ENCODE results near the gene PATL2.
"Not testable (repeated sequence)": the region's sequence is repeated elsewhere in the genome, so short reads cannot be mapped to it uniquely, and the experiment has no call there.

The PATL2 gene

DNA sequence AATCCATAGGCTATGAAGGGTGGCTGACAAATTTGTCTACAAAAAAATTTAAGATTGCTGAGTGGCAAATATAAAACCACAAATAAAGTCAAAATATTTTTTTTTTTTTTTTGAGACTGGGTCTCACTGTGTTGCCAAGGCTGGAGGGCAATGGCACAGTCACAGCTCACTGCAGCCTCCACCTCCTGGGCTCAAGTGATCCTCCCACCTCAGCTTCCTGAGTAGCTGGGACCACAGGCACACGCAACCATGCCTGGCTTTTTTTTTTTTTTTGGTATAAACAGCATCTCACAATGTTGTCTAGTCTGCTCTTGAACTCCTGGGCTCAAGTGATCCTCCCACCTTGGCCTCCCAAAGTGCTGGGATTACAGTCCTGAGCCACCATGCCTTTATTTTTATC lies 20.9 kb downstream of the PATL2 start:
- DNase-seq: peak; percentile 50 to 56

DNA sequence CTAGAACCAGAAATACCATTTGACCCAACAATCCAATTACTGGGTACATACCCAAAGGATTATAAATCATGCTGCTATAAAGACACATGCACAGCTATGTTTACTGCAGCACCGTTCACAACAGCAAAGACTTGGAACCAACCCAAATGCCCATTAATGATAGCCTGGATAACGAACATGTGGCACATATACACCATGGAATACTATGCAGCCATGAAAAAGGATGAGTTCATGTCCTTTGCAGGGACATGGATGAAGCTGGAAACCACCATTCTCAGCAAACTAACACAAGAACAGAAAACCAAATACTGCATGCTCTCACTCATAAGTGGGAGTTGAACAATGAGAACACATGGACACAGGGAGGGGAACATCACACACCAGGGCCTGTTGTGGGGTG lies 21.8 kb downstream of the PATL2 start:
- DNase-seq: not testable (repeated sequence)

DNA sequence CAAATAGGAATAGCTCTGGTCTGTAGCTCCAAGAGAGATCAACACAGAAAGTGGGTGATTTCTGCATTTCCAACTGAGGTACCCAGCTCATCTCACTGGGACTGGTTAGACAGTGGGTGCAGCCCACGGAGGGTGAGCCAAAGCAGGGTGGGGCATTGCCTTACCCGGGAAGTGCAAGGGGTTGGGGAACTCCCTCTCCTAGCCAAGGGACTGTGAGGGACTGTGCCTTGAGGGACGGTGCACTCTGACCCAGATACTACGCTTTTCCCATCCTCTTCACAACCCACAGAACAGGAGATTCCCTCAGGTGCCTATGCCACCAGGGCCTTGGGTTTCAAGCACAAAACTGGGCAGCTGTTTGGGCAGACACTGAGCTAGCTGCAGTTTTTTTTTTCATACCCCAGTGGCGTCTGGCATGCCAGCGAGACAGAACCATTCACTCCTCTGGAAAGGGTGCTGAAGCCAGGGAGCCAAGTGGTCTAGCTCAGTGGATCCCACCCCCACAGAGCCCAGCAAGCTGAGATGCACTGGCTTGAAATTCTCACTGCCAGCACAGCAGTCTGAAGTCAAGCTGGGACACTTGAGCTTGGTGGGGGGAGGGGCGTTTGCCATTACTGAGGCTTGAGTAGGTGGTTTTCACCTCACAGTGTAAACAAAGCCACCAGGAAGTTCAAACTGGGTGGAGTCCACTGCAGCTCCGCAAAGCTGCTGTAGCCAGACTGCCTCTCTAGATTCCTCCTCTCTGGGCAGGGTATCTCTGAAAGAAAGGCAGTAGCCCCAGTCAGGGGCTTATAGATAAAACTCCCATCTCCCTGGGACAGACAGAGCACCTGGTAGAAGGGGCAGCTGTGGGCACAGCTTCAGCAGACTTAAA lies 28.1 kb downstream of the PATL2 start:
- DNase-seq: peak; percentile 87 to 88

DNA sequence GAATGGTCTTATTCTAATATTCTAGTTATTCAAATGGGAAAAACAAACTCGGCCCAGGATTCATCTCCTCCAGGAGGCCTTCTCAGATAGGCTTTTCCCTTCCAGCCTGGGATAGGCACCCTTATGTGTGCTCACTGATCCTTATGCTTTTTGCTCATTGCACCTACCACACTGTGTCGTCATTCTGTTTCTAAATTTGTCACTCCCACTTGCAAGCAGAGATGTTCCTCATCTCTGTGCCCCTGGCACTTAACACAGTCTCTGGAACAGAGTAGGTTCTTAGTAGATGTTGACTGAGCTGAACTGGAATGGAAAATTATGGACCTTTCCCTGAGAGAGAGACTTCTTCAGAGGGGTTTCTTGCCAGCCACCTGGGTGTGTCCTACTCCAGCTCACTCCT lies 28.9 kb downstream of the PATL2 start:
- no peak for DNase-seq

DNA sequence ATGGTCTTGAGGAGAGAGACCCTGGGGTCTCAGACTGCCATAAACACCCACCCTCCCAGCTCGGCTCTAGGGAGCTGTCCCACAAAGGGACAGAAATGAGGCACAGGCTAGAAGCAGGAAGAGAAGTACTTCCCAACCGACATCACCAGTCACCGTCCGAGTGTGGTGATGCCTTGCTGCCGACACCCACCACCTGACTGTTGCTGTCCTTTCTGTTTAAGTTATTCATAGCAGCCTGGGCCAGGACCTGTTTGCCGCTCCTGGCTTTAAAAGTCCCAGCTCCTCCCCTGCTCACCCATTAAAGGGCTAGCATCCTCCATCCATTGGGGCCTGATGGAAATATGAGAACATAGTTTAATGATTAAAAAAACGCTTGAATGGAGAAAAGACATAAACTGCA lies 34.4 kb downstream of the PATL2 start:
- DNase-seq: peak; percentile 49 to 59

DNA sequence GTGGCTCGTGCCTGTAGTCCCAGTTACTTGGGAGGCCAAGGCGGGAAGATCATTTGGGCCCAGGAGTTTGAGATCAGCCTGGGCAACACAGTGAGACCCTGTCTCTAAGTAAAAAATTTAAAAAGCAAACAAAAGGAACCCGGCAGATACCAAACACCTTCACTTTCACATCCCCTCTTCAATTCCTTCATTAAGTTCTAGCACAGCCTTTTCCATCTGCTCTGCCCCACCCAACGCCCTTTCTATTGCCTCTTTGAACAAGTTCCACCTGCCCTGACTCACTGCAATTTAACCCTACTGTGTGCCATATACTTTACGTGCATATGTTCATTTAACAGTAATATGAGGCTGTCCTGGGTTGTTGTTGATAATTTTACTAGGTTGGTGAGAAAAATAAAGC lies 35.2 kb downstream of the PATL2 start:
- no peak for DNase-seq

DNA sequence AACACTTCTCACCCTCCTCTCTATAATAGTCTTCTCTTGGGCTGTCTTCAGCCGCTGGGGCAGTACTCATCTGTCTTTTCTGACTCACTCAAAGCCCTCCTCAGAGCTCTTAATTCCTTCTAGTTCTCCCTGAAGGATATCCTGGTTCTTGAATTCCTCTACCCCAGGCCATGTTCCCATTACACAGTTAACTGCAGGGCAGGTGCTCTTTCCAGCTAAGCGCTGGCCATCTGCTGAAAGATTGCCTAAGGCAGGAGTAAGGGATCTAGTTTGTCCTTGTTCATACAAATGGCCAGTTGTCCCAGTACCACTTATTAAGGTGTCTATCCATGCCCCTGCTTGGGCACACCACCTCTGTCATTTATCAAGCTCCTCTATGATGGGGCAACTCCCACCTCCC lies 37.5 kb downstream of the PATL2 start:
- no peak for DNase-seq

DNA sequence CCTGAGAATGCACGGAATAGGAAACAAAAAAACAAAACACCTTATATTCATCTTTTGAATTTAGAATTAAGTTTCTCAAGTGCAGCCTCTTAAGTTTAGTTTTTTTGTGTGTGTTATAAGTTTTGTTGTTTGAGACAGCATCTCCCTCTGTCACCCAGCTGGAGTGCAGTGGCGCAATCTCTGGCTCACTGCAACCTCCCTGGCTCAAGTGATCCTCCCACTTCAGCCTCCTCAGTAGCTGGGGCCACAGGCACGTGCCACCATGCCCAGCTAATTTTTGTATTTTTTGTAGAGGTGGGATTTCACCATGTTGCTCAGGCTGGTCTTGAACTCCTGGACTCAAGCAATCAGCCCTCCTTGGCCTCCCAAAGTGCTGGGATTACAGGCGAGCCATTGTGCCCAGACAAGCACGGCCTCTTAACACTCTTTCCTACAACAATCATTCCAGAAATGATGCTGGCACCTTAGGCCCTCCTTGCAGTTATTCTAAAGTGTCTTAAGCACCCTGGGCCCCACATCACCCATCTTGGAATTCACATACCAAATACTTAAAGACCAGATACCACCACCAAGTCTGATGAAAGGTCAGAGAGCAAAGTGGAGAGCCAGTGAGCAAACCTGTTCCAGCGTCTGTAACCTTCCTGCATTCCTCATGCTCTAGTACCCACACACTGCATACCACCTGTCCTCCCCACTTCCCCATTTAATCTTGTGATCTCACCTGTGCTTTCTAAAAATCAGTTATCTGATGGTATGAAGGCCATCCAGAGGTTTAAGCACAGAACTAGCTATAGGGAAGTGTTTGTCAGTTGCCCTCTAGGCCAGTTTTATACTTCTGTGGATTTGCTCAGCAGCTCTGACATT lies 40.8 kb downstream of the PATL2 start:
- no peak for DNase-seq

DNA sequence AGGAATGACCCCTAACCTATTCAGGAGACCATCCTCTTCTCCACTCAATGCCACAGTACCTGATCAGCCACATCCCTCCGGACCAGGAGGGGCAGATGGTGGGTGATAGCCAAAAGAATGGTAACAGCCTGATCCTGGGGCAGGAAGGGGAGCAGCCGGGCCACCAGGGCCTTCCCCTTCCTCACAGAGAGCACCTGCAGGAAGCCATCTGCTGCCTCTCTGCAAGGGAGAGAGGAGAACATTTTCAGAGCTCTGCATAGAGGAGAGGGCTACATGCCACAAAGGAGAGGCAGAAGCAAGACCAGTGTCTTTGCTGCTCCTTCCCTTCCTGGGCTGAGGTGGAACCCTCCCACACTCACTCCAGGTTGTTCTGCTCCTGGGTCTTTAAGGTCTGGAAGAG lies 42.2 kb downstream of the PATL2 start:
- no peak for DNase-seq

DNA sequence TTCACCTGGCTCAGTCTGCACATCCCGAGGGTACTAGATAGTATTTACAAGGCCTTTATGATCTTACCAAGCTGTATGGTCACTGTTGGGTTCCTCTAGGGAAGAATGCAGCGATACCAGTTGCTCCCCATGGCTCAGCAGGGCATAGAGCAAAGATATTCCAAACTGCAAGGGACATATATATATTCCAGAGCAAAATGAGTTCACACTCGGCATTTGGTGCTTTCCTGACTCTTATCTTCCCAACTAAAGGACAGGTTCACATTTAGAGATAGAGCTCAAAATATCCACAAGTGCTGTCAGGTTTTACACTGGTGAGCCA lies 44.1 kb downstream of the PATL2 start:
- no peak for DNase-seq

DNA sequence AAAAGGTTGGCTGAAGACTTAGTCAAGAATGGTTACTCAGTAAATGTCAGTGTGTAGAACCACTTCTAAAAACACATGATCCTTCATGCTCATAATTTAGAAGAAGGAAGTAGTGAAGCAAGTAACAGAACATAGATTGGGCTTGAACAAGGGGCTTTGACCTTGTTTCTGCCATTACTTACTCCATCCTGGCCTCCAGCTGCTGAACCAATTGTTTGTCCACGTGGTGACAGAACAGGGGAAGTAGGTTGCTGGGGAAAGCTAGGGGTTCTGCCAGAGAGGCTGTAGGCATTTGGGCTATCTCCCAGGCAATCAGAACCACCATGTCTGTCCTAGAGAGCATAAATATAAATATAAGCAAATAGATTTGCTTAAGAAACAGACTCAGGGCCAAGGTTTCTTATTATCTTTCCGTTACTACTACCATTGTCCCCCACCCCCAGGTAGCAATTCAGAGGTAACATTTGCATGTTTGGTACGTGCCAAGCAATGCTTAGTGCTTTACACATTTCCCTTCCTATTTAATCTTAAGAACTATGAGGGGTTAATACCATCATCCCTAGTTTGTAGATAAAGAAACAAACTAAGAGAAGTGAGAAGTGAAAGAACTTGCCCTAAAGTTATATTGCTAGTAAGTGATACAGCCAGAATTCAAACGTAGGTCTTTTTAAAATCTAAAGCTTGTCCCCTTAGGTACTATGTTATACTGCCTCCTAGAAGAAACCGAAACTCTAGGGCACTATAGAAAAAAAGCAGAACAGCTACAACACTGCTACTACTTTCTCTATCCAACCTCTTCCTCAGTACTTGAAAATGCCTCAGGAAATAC lies 44.7 kb downstream of the PATL2 start:
- DNase-seq: peak in 1 of 2 donors; percentile 65

DNA sequence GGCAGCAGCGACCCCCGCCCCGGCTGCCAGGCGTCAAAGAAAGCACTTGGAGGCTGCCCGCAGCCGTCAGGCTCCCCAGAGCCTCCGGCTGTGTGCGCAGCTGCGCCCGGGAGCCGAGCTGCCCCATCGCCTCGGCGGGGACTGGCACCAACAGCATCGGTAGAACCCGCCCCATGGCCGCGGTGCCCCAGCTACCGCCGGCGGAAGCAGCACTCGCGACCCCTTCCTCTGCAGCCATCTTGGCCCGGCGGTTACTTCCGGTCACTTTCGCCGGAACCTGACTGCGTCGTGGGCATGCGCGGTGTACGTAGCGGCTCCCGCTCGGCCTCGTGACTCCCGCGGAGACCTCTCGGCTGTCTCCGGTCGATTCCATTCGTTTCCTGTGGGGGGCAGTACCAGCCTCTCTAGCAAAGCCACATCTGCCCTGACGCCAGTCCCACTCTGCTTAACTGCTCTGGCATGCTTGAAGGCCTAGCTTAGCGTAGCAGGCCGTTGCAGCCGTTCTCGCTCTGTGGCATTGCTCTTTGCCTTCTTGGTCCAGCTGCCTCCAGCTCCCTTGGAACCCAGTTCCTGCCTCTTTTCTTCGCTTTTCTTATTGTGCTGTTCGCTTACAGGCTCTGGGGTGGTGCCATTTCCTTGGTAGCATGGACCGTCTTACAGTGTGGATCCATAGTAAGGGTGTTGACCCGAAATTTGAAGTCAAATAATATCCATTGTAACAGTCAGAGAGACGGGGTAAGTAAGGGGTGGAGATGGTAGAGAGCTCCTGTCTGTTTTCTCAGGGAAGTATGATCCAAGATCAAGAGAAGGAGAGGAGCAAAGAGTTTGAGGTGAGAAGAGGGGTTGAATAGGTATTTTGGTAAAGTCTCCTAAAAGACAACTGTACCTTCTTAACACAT lies 47.5 kb downstream of the PATL2 start, which contains the start of gene SPG11:
Gene SPG11 (minus strand): TSS at position 253 of the 899 bp plus-strand sequence. CDS start 15 bp downstream, at position 238.
- peak; percentile 99 for DNase-seq

DNA sequence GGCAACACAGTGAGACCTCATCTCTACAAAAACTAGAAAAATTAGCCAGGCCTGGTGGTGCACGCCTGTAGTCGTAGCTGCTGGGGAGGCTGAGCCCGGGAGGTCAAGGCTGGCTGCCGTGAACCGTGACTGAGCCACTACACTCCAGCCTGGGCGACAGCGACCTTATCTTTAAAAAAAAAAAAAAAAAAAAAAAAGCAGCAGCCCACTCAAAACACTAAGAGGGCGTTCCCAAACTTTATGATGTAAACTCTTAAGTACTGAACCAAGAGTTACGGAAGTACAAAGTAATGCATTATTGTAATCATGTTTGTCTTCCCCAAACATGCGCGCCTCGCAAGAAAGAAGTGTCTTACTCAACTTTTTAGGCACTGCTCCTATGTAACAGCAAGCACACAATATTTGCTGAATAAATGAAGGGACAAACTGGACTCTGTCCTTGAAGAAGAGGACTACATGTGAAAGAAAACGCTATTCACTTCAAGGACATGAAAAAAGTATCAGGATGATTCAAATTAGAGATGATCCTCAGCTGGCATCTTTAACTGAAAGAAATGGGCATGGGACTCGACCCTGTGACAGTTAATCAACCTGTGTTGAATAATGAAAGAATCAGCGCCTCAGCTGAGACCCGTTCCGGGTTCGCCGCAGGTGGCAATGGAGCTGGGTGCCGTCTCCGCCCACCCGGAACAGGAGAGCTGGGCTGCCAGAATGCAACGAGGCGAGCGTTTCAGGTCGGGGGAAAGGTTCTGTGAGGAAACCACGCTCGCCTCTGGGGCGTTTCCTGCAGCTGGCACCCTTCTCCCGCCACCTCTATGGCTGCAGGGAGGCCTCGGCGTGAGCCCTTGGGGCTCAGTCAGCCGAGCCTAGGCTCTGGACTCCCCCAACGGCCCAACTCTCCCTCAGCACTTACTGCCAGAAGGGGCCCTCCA lies 48.4 kb downstream of the PATL2 start:
- peak; percentile 88 to 89 for DNase-seq

DNA sequence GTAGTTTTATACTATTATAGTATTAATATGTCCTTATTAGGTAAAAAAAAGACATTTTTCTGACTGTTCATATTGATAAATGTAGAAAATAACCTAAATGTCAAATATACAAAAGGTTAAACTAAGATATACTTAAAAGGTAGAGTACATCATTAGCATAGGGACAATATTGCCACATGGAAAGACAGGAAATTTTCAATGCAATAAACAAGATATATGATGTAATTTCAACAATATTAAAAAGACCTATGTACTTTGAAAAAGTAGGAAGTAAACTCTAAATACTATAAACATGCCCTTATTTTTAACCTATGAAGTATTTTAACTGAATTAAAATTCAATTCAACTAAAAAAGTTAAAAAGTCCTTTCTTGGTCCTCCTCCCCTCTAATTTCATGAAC lies 49.5 kb downstream of the PATL2 start:
- DNase-seq: no peak

DNA sequence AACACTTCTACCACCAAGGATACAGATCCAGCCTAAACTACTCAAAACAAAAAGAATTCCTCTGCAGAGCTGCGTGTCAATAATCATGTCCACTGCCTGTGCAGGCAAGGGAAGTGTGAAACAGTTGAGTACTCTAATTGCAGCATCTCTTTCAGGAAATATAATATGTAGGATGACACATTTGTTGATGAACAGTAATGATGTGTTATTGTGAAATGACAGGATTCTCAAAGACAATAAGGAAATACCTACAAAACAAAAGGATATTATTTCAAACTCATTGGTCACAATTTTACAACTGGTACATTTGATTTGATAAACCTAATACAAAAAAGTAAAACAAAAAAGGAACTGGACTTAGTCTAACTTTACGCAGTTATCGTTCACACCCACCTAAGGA lies 52.1 kb downstream of the PATL2 start:
- no peak for DNase-seq

DNA sequence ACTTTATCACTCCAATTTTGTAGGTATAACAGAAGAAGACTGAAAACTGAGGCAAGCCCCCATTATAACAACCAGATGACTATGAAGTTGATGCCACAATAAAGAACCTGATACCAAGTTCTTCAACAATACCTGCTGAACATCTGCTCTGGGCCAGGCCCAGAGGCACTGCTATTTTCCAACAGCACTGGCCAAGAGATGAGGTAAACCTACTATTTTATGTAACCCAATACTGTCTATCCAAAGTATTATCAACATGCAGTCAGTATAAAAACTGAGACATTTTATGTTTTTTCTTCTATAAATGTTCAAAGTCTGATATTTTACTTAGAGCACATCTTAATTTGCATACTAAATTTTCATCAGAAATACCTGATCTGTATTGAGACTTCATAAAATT lies 53.7 kb downstream of the PATL2 start:
- DNase-seq: no peak

DNA sequence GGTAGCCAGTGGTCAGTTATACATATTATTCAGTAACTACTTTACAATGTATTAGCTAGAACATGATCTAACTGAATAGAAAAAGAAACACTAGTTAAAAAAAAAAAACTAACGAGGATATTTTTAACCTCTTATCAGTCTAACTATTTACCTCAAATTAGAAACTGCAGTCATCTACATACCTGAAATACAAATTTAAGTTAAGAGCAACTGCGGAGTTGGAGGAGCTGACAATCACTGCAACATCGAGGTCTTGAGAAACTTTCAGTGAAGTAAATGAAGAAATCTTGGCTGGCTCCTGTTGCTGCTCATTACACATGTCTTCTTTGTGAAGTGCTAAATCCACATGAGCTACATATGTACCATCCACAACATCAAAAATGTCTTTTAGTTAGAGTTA lies 54.2 kb downstream of the PATL2 start:
- DNase-seq: no peak

DNA sequence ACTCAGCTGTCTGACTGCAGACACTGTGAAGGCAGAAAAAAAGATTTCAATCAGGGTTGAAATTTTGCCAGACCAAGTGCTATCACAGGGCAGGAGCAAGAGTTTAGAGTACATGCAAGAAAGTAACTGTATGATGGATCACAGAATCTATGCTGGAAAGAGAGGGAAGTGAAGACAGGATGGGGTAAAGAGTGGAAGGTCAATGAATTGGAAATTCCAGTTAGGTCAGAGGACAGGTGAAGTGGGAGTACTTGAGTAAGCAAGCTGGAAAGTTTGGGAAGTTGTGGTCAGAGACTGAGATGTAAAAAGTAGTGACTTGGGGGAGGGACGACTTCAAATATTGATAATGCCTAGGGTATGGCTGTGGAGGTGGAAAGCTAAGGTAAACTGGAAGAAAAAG lies 54.8 kb downstream of the PATL2 start:
- DNase-seq: no peak

DNA sequence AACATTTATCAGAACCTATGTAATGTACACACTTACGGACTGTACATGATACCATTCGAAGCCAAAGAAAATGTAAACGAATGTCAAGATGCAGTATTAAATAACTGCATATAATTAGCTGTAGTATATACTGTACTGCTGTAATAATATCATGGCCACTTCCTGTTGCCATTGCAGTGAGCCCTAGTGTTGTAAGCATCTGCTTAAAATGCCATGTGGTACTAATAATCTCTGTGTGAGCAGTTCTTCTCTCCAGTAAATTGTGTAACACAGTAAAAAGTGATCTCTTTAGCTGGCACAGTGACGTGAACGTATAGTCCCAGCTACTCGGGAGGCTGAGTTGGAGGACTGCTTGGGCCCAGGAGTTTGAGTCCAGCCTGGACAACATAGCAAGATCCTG lies 56.3 kb downstream of the PATL2 start:
- no peak for DNase-seq

DNA sequence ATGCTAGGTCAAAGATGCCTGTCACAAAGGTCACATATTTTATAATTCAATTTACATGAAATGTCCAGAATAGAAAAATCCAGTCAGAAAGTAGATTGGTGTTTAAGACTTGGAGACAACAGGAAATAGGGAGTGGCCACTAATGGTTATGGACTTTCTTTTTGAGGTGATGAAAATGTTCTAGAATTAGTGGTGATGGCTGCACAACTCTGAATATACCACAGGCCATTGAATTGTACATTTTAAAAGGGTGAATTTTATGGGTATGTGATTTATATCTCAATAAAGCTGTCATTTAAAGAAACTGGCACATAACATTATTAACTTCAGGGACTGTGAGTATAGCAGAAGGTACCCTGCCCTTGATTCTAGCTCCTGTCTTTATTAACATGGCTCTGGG lies 63.5 kb downstream of the PATL2 start:
- DNase-seq: no peak

DNA sequence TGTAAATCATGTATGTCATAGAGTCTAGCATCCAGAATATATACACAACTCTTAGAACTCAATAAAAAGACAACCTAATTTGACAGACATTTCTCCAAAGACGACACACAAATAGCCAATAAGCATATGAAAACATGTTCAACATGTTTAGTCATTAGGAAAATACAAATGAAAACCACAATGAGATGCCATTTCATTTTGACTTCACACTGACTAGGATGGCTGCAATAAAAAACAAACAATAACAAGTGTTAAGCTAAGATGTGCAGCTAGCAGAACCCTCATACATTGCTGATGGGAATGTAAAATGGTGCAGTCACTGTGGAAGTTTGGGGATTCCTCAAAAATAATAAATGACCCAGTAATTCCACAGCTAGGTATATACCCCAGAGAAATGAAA lies 64.1 kb downstream of the PATL2 start:
- DNase-seq: no peak
